Gastroesophageal sphincter (tissue), 3 donors: Measurements from ENCODE around the gene RHBDD3.

Source experiments
- POLR2A ChIP-seq, 2 donors: fragments of 450-650 bp; IDR thresholded peaks; one replicate each; pipeline ENCODE4 v1.6.1; 2017; ENCODE audit warnings: antibody characterized with exemption in 2 of 2, mild to moderate bottlenecking in 2 of 2, moderate library complexity in 1 of 2
- POLR2AphosphoS5 ChIP-seq: sonication (generic); formaldehyde crosslinking; IDR thresholded peaks from one replicate; pipeline ENCODE4 v1.6.1; 2017; ENCODE audit warnings: antibody characterized with exemption
- TF ChIP-seq, protein P1 (sequence below), 4 experiments: fragments of 200-600 bp in 2 of 4; fragments of 450-650 bp in 2 of 4; sonication (generic) in 1 of 4; IDR thresholded peaks; one replicate each; pipeline ENCODE4 v1.5.1; 2017 to 2019; ENCODE audit warnings: antibody characterized with exemption in 4 of 4, mild to moderate bottlenecking in 2 of 4, moderate library complexity in 2 of 4

DNA sequence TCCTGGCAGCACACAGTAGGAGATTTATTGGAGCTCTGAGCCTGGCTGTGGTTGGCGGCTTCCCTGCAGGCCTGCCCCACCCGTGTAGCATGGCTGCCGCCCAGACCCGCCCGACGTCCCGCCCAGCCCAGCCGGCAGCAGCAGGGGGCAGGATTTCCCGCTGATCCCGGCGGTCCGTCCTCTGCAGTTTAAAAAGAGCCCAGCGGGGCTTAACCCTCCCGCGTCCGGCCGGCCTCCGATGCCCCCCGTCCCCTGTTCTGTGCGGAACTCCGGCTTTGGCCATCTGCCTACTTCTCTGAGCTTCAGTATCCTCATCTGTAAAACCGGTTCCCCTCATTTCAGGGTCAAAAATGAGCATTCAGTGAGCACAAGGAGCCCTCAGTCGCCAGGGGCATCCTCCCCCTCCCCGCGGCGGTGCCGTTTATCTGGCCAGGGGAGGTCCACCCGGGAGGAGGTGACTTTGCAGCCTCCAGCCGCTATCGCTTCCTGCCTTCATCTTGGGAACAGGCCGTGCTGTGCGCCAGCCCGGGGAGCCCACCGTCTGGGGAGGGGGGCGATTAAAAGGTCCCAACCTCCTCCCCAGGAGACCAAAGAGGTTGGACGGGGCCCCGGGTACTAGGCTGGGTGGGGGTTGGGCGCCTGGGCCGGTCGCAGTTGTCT lies 38.5 kb upstream of the RHBDD3 start, which contains the start of gene GAS2L1:
- TF ChIP-seq, protein P1, sequence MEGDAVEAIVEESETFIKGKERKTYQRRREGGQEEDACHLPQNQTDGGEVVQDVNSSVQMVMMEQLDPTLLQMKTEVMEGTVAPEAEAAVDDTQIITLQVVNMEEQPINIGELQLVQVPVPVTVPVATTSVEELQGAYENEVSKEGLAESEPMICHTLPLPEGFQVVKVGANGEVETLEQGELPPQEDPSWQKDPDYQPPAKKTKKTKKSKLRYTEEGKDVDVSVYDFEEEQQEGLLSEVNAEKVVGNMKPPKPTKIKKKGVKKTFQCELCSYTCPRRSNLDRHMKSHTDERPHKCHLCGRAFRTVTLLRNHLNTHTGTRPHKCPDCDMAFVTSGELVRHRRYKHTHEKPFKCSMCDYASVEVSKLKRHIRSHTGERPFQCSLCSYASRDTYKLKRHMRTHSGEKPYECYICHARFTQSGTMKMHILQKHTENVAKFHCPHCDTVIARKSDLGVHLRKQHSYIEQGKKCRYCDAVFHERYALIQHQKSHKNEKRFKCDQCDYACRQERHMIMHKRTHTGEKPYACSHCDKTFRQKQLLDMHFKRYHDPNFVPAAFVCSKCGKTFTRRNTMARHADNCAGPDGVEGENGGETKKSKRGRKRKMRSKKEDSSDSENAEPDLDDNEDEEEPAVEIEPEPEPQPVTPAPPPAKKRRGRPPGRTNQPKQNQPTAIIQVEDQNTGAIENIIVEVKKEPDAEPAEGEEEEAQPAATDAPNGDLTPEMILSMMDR (IDR thresholded peaks at IDR 0.05), result peak in 3 of 4 experiments; percentile 79 to 94 (median 80)
- TF ChIP-seq POLR2A (IDR thresholded peaks at IDR 0.05) (no peak), POLR2AphosphoS5 (peak; percentile 53)
